Lower leg skin (tissue), 4 donors: ENCODE measurements around the gene ZRANB3. TPM values are rescaled to one million over a fixed set of nuclear protein-coding genes. Genes with fewer than 3 reads are reported as not detected.

Experiments used
- DNase-seq, 2 donors: peaks; one replicate each; pipeline ENCODE4 v3.0.0-alpha.2; 2019; ENCODE audit warnings: low spot score in 2 of 2
- H3K4me3 ChIP-seq: fragments of 200-600 bp; sonication (generic); 2 replicates; pipeline ENCODE4 v1.5.1; 2017; ENCODE audit warnings: mild to moderate bottlenecking, low read depth; ENCODE audit not compliant: poor library complexity, severe bottlenecking
- CTCF ChIP-seq, 3 donors: fragments of 450-650 bp; IDR thresholded peaks; one replicate each; pipeline ENCODE4 v1.5.1; 2016; ENCODE audit warnings: antibody characterized with exemption in 3 of 3, mild to moderate bottlenecking in 3 of 3, moderate library complexity in 2 of 3
- POLR2A ChIP-seq, 2 donors: fragments of 450-650 bp; IDR thresholded peaks; one replicate each; pipeline ENCODE4 v1.6.1; 2016 to 2017; ENCODE audit warnings: antibody characterized with exemption in 2 of 2, mild to moderate bottlenecking in 1 of 2, moderate library complexity in 1 of 2
- WGBS, 2 donors: methylation state at CpG; one replicate each; pipeline ENCODE4 v1.1.5; 2018; 5-methylcytosine and 5-hydroxymethylcytosine counted together
- intact Hi-C: fragments of 100-400 bp; cut with DNase I; formaldehyde crosslinking; loops from one replicate; pipeline ENCODE4 v1.15.0; 2023; ENCODE audit warnings: low total_unique reads
- total RNA-seq, 4 donors: library from RNA; depleted of rRNA; stranded (reverse); fragments of >200 nt; gene quantifications; one replicate each; pipeline ENCODE4 v1.1.0, GENCODE V29; 2016

ZRANB3 gene
- total RNA-seq, 4 donors from 2014 or later, result 2.1 to 8.1 (median 4.1) TPM

- no peak overlapping the region for H3K4me3 ChIP-seq
- TF ChIP-seq CTCF (IDR thresholded peaks at IDR 0.05), result no peak
- TF ChIP-seq POLR2A (IDR thresholded peaks at IDR 0.05), result no peak
- intact Hi-C loops, result no loop called here
- 73 to 78% methylated on average over 1 of the region's 1 CpG for WGBS, 2 donors
- DNase-seq, result no peak
These were observed 275.8 kb downstream of the ZRANB3 start for GRCh38 chr2:135255208-135255607.

- intact Hi-C loops, result no loop called here
- no peak for TF ChIP-seq POLR2A (IDR thresholded peaks at IDR 0.05)
- no peak for TF ChIP-seq CTCF (IDR thresholded peaks at IDR 0.05)
- WGBS, 2 donors, result 92 to 96% methylated on average over 2 of the region's 2 CpGs
- no peak for DNase-seq
- no peak overlapping the region for H3K4me3 ChIP-seq
These were observed 278.1 kb downstream of the ZRANB3 start for GRCh38 chr2:135252805-135253458.

- no peak for TF ChIP-seq CTCF (IDR thresholded peaks at IDR 0.05)
- no peak for TF ChIP-seq POLR2A (IDR thresholded peaks at IDR 0.05)
- intact Hi-C loops, result no loop called here
- H3K4me3 ChIP-seq, result no peak overlapping the region
- DNase-seq, result no peak
- 92 to 99% methylated on average over 5 of the region's 5 CpGs for WGBS, 2 donors
These were observed 282.4 kb downstream of the ZRANB3 start for GRCh38 chr2:135248611-135249010.

GRCh38 chr2:135246711-135247270 lies 284.2 kb downstream of the ZRANB3 start:
- DNase-seq, result no peak
- WGBS, 2 donors, result 26 to 30% methylated on average over 2 of the region's 2 CpGs
- intact Hi-C loops, result no loop called here
- no peak overlapping the region for H3K4me3 ChIP-seq
- TF ChIP-seq CTCF (IDR thresholded peaks at IDR 0.05), result no peak
- TF ChIP-seq POLR2A (IDR thresholded peaks at IDR 0.05), result no peak

- intact Hi-C loops, result no loop called here
- DNase-seq, result no peak
- no peak overlapping the region for H3K4me3 ChIP-seq
- no peak for TF ChIP-seq CTCF (IDR thresholded peaks at IDR 0.05)
These were observed 285.9 kb downstream of the ZRANB3 start for GRCh38 chr2:135245071-135245470.

- H3K4me3 ChIP-seq, result no peak overlapping the region
- DNase-seq, result no peak
- 100% methylated on average over 1 to 2 of the region's 2 CpGs for WGBS, 2 donors
- intact Hi-C loops, result no loop called here
- TF ChIP-seq CTCF (IDR thresholded peaks at IDR 0.05), result no peak
- no peak for TF ChIP-seq POLR2A (IDR thresholded peaks at IDR 0.05)
These were observed 292.4 kb downstream of the ZRANB3 start for GRCh38 chr2:135238651-135239050.
